Keratinocyte (primary cell): ENCODE data around the gene NPHP1. TPM values are rescaled to one million over a fixed set of nuclear protein-coding genes. Genes with fewer than 3 reads are reported as not detected.

Experiments used
- DNase-seq: peaks from one replicate; pipeline ENCODE4 v3.0.0-alpha.2; 2011; ENCODE audit warnings: low read depth, missing footprints, low spot score
- FAIRE-seq: peaks from 2 replicates; lab custom pipeline; 2011; peaks lifted over from hg19 to GRCh38; lab: Jason Lieb, UNC
- H2AFZ ChIP-seq: 2 replicates; pipeline ENCODE4 v1.6.0; 2012; ENCODE audit warnings: low read length, control low read depth, inconsistent platforms; ENCODE audit not compliant: control insufficient read depth
- H3K27ac ChIP-seq: 2 replicates; pipeline ENCODE4 v1.5.1; 2011; ENCODE audit warnings: low read length; ENCODE audit not compliant: control insufficient read depth, insufficient read depth
- H3K27me3 ChIP-seq: 3 replicates; pipeline ENCODE4 v1.6.0; 2011; ENCODE audit warnings: low read length; ENCODE audit not compliant: control insufficient read depth, insufficient read depth; ENCODE audit errors: extremely low read depth
- H3K36me3 ChIP-seq, 2 experiments: 2 replicates in 1 of 2; 3 replicates in 1 of 2; pipeline ENCODE4 v1.5.1; 2011; ENCODE audit warnings: low read length in 2 of 2, mild to moderate bottlenecking in 1 of 2; ENCODE audit not compliant: control insufficient read depth in 2 of 2, insufficient read depth in 2 of 2; ENCODE audit errors: extremely low read depth in 1 of 2
- H3K4me1 ChIP-seq: 3 replicates; pipeline ENCODE4 v1.5.1; 2011; ENCODE audit warnings: low read length; ENCODE audit not compliant: control insufficient read depth, insufficient read depth; ENCODE audit errors: extremely low read depth
- H3K4me2 ChIP-seq: 3 replicates; pipeline ENCODE4 v1.6.0; 2011; ENCODE audit warnings: low read depth, low read length; ENCODE audit not compliant: control insufficient read depth, insufficient read depth; ENCODE audit errors: extremely low read depth
- H3K4me3 ChIP-seq, 3 experiments: fragments of 200-600 bp in 1 of 3; sonication (generic) in 1 of 3; 2 replicates in 2 of 3; 3 replicates in 1 of 3; pipeline ENCODE4 v1.5.1; 2011 to 2016; ENCODE audit warnings: low read length in 3 of 3, mild to moderate bottlenecking in 3 of 3, control low read depth in 2 of 3, inconsistent platforms in 1 of 3, low read depth in 1 of 3, mixed read lengths in 1 of 3, mixed run types in 1 of 3, moderate library complexity in 1 of 3; ENCODE audit not compliant: control insufficient read depth in 2 of 3, insufficient read depth in 2 of 3; ENCODE audit errors: extremely low read depth in 1 of 3
- H3K79me2 ChIP-seq: 2 replicates; pipeline ENCODE4 v1.6.0; 2012; ENCODE audit warnings: low read length; ENCODE audit not compliant: control insufficient read depth, insufficient read depth
- H3K9ac ChIP-seq: 3 replicates; pipeline ENCODE4 v1.6.0; 2011; ENCODE audit warnings: low read length; ENCODE audit not compliant: control insufficient read depth, insufficient read depth; ENCODE audit errors: extremely low read depth
- H3K9me1 ChIP-seq: 3 replicates; pipeline ENCODE4 v1.6.0; 2011; ENCODE audit warnings: low read length; ENCODE audit not compliant: control insufficient read depth, insufficient read depth; ENCODE audit errors: extremely low read depth
- H3K9me3 ChIP-seq: 2 replicates; pipeline ENCODE4 v1.5.1; 2012; ENCODE audit warnings: low read depth, low read length; ENCODE audit not compliant: control insufficient read depth
- H4K20me1 ChIP-seq: 3 replicates; pipeline ENCODE4 v1.6.0; 2011; ENCODE audit warnings: low read length; ENCODE audit not compliant: control insufficient read depth, insufficient read depth; ENCODE audit errors: extremely low read depth
- CTCF ChIP-seq, 3 experiments: IDR thresholded peaks in 1 of 3; conservative IDR thresholded peaks in 1 of 3; optimal IDR thresholded peaks in 1 of 3; 2 replicates in 2 of 3; 3 replicates in 1 of 3; pipeline versions ENCODE3 to v1.5.1; 2011; ENCODE audit warnings: low read length in 3 of 3, mild to moderate bottlenecking in 3 of 3, moderate library complexity in 2 of 3, control low read depth in 1 of 3, inconsistent platforms in 1 of 3; ENCODE audit not compliant: insufficient read depth in 2 of 3; ENCODE audit errors: extremely low read depth in 1 of 3
- EZH2 ChIP-seq: IDR thresholded peaks from one replicate; pipeline ENCODE4 v1.6.1; 2012; ENCODE audit warnings: inconsistent platforms, mild to moderate bottlenecking, low read length, moderate library complexity
- dilution Hi-C: fragments of 300-500 bp; cut with MboI; formaldehyde crosslinking; loops from one replicate; pipeline ENCODE4 v1.7.0; 2020; ENCODE audit warnings: low sequenced_read_pairs; ENCODE audit not compliant: extremely low pct_ligation_motif_present
- polyA plus RNA-seq, 5 experiments: library from polyadenylated mRNA; depleted of rRNA in 3 of 5; stranded (reverse) in 3 of 5; stranded (forward) in 1 of 5; unstranded in 1 of 5; fragments of >200 nt; gene quantifications; 1 replicate in 1 of 5; 2 replicates in 3 of 5; 3 replicates in 1 of 5; pipeline versions ENCODE4 v1.2.1 to v1.2.3, GENCODE V29; 2011 to 2012; ENCODE audit warnings: missing spikeins in 2 of 5, low read depth in 1 of 5, low replicate concordance in 1 of 5

Gene NPHP1
- polyA plus RNA-seq, 1 donor (not counting 4 experiments of a cell fraction or from before 2014, with no cell fraction given), result 8.1 TPM

GRCh38 chr2:110216199-110216598, 11.4 kb upstream of the NPHP1 start:
- FAIRE-seq (no peak), DNase-seq (no peak)
- no peak overlapping the region for H3K4me3 ChIP-seq
- H3K27ac ChIP-seq, result no peak overlapping the region
- H3K4me1 ChIP-seq, result peaks cover 10% of the 10 kb centered on the region
- no peaks in the 10 kb centered on the region for H3K36me3 ChIP-seq
- H3K79me2 ChIP-seq, result peaks cover 9% of the 10 kb centered on the region
- H4K20me1 ChIP-seq, result no peaks in the 10 kb centered on the region
- dilution Hi-C loops, result no loop called here
- H3K27me3 ChIP-seq, result no peaks in the 10 kb centered on the region
- no peaks in the 10 kb centered on the region for H3K9me1 ChIP-seq
- no peak for TF ChIP-seq EZH2
- TF ChIP-seq CTCF (optimal IDR thresholded peaks at IDR 0.05 in 1 of 3, IDR thresholded peaks at IDR 0.05 in 1 of 3, conservative IDR thresholded peaks at IDR 0.05 in 1 of 3; ENCODE audit: extremely low read depth in 1 of 3, insufficient read depth in 2 of 3, low read length in 3 of 3), result no peak
- H2AFZ ChIP-seq, result no peak overlapping the region
- no peak overlapping the region for H3K4me2 ChIP-seq
- H3K9me3 ChIP-seq, result no peaks in the 10 kb centered on the region
- no peak overlapping the region for H3K9ac ChIP-seq

- Histone ChIP-seq H3K79me2 (peaks cover 13% of the 10 kb centered on the region), H4K20me1 (no peaks in the 10 kb centered on the region), H3K27ac (no peak overlapping the region), H3K9me1 (no peaks in the 10 kb centered on the region), H3K9me3 (no peaks in the 10 kb centered on the region), H3K4me3 (no peak overlapping the region), H3K4me2 (no peak overlapping the region), H3K4me1 (peaks cover 13% of the 10 kb centered on the region), H2AFZ (no peak overlapping the region), H3K36me3 (no peaks in the 10 kb centered on the region), H3K27me3 (no peaks in the 10 kb centered on the region), H3K9ac (no peak overlapping the region)
- DNase-seq (no peak), FAIRE-seq (no peak)
- dilution Hi-C loops, result no loop called here
- TF ChIP-seq CTCF (optimal IDR thresholded peaks at IDR 0.05 in 1 of 3, IDR thresholded peaks at IDR 0.05 in 1 of 3, conservative IDR thresholded peaks at IDR 0.05 in 1 of 3; ENCODE audit: extremely low read depth in 1 of 3, insufficient read depth in 2 of 3, low read length in 3 of 3) (no peak), EZH2 (no peak)
Observed at GRCh38 chr2:110215566-110216158, 10.8 kb upstream of the NPHP1 start.
